ENCODE measurements around the gene FTSJ3. TPM values are rescaled to one million over a fixed set of nuclear protein-coding genes. Genes with fewer than 3 reads are reported as not detected.

The FTSJ3 gene
- total RNA-seq, 1 donor from 2014 or later, result 18.2 TPM

DNA sequence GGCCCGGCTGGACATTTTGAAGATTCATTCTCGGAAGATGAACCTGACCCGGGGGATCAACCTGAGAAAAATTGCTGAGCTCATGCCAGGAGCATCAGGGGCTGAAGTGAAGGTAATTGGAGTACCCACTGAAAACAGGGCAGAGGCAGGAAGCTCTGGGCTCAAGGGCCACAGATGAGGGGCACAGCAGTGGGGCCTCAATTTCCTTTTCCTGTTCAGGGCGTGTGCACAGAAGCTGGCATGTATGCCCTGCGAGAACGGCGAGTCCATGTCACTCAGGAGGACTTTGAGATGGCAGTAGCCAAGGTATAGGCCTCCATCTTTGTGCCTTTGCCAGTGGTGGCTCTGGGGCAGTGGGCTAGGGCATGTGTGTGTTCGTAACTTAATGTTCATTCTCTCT lies 4.0 kb upstream of the FTSJ3 start:
- intact Hi-C loops (cut with DNase I), result no loop called here
- Histone ChIP-seq H3K36me3 (peaks cover 71 to 75% of the 10 kb centered on the region in 2 donors), H3K9me3 (no peaks in the 10 kb centered on the region), H3K4me1 (peaks cover 10 to 14% of the 10 kb centered on the region in 2 donors), H3K27ac (no peak overlapping the region), H3K27me3 (no peaks in the 10 kb centered on the region), H3K4me3 (no peak overlapping the region)
- no peak for DNase-seq (ENCODE audit: low spot score in 2 of 2)
- TF ChIP-seq, protein P1, sequence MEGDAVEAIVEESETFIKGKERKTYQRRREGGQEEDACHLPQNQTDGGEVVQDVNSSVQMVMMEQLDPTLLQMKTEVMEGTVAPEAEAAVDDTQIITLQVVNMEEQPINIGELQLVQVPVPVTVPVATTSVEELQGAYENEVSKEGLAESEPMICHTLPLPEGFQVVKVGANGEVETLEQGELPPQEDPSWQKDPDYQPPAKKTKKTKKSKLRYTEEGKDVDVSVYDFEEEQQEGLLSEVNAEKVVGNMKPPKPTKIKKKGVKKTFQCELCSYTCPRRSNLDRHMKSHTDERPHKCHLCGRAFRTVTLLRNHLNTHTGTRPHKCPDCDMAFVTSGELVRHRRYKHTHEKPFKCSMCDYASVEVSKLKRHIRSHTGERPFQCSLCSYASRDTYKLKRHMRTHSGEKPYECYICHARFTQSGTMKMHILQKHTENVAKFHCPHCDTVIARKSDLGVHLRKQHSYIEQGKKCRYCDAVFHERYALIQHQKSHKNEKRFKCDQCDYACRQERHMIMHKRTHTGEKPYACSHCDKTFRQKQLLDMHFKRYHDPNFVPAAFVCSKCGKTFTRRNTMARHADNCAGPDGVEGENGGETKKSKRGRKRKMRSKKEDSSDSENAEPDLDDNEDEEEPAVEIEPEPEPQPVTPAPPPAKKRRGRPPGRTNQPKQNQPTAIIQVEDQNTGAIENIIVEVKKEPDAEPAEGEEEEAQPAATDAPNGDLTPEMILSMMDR (IDR thresholded peaks at IDR 0.05), result no peak

DNA sequence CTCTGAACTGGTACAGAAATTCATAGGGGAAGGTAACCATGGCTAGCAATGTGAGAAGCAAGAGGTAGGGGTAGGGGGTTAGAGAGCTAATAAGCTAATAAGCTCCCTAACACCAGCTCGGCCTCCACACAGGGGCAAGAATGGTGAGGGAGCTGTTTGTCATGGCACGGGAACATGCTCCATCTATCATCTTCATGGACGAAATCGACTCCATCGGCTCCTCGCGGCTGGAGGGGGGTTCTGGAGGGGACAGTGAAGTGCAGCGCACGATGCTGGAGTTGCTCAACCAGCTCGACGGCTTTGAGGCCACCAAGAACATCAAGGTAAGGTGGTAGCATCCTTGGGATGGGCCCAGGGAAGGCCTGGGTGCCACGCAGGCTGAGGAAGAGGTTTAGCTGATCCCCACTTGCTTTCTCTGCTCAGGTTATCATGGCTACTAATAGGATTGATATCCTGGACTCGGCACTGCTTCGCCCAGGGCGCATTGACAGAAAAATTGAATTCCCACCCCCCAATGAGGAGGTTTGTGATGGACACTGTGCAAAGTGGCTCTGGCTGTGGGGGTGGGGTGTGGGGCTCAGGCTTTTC lies 3.5 kb upstream of the FTSJ3 start:
- Histone ChIP-seq H3K36me3 (peaks cover 69 to 70% of the 10 kb centered on the region in 2 donors), H3K9me3 (no peaks in the 10 kb centered on the region), H3K4me3 (no peak overlapping the region), H3K27ac (no peak overlapping the region), H3K27me3 (no peaks in the 10 kb centered on the region), H3K4me1 (peaks cover 10 to 16% of the 10 kb centered on the region in 2 donors)
- intact Hi-C loops (cut with DNase I), result no loop called here
- TF ChIP-seq, protein P1 (IDR thresholded peaks at IDR 0.05), result no peak
- DNase-seq (ENCODE audit: low spot score in 2 of 2), result no peak

DNA sequence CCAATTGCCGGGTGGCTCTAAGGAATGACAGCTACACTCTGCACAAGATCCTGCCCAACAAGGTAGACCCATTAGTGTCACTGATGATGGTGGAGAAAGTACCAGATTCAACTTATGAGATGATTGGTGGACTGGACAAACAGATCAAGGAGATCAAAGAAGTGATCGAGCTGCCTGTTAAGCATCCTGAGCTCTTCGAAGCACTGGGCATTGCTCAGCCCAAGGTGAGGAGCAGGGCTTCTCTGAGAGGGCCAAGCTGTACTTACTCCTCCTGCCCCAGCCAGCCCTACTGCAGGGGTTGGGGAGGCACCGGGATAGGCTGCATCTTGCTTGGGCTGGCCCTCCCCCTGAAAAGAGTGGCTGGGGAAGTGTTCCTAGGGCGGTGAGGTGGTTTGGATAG lies 2.8 kb upstream of the FTSJ3 start:
- Histone ChIP-seq H3K4me1 (peaks cover 10 to 22% of the 10 kb centered on the region in 2 donors), H3K4me3 (no peak overlapping the region), H3K9me3 (no peaks in the 10 kb centered on the region), H3K27me3 (no peaks in the 10 kb centered on the region), H3K36me3 (peaks cover 64 to 70% of the 10 kb centered on the region in 2 donors), H3K27ac (no peak overlapping the region)
- intact Hi-C loops (cut with DNase I), result no loop called here
- no peak for DNase-seq (ENCODE audit: low spot score in 2 of 2)
- TF ChIP-seq, protein P1 (IDR thresholded peaks at IDR 0.05), result no peak

DNA sequence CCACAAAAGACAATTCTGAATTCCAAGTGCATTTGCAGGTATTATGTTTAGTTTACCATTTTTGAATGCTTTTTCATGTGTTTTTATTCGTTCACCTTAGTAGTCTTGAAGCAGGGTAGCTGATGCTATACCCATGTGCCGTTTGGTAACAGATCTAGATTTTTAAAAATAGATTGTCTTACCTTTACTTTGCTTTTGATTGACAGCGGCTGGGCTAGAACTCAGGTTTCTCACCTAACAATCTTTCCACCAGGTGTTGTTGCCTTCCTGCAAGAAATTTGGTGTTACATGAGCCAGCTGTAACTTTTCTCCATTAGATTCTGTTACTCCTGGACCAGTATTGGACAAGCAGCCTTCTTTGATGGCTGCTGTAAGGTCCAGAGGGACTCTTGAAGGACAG lies 1.5 kb upstream of the FTSJ3 start:
- Histone ChIP-seq H3K4me1 (peaks cover 10 to 22% of the 10 kb centered on the region in 2 donors), H3K9me3 (no peaks in the 10 kb centered on the region), H3K4me3 (peak overlapping the region; percentile 66 to 90), H3K36me3 (peaks cover 64 to 69% of the 10 kb centered on the region in 2 donors), H3K27me3 (no peaks in the 10 kb centered on the region), H3K27ac (no peak overlapping the region)
- TF ChIP-seq, protein P1 (IDR thresholded peaks at IDR 0.05), result no peak
- intact Hi-C loops (cut with DNase I), result loop anchor here (5.0 kb wide), 2 partner anchors 277 to 678 kb away; partner anchors contain the start of genes CEP95, DCAF7 and DDX5
- no peak for DNase-seq (ENCODE audit: low spot score in 2 of 2)

DNA sequence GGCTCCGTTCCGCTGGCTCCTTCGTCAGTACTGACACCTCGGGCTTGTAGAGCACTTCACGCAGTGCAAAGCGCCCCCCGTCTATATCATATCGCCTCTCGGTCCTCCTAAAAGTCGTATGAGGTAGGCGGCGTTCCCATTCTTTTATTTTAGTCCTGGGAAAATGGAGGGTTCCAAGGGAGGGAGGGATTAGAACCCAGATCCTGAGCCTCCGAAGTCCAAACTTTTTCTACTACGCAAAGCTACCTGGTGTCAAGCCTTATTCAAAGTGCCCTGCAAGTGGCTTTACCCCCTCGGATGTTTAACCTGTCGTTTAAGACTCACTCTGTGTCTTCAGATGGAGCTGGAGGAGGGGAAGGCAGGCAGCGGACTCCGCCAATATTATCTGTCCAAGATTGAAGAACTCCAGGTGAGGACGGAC lies 348 bp upstream of the FTSJ3 start:
- DNase-seq (ENCODE audit: low spot score in 2 of 2), result no peak
- Histone ChIP-seq H3K27ac (peak overlapping the region; percentile 89 to 90), H3K4me1 (peaks cover 10 to 22% of the 10 kb centered on the region in 2 donors), H3K27me3 (no peaks in the 10 kb centered on the region), H3K4me3 (peak overlapping the region; percentile 66 to 90), H3K36me3 (peaks cover 58 to 69% of the 10 kb centered on the region in 2 donors), H3K9me3 (no peaks in the 10 kb centered on the region)
- intact Hi-C loops (cut with DNase I), result loop anchor here (1.0 to 5.0 kb wide), 6 partner anchors 15 to 679 kb away; partner anchors contain the start of genes CCDC47, CEP95, DCAF7 and DDX5
- TF ChIP-seq, protein P1 (IDR thresholded peaks at IDR 0.05), result no peak
